Endometrial microvascular endothelial cells (primary cell): ENCODE results near the gene ACSM3. TPM values are rescaled to one million over a fixed set of nuclear protein-coding genes. Genes with fewer than 3 reads are reported as not detected.

ENCODE experiments used
- in situ Hi-C: cut with HindIII; loops from 2 replicates; pipeline ENCODE4 v1.10.0; 2017; ENCODE audit warnings: low sequenced_read_pairs, low pct_unique_long_range_greater_than_20kb; ENCODE audit errors: inconsistent ontology term
- total RNA-seq: library from RNA; depleted of rRNA; stranded (reverse); fragments of >200 nt; gene quantifications from one replicate; pipeline ENCODE4 v1.2.3, GENCODE V29; 2015; ENCODE audit errors: inconsistent ontology term

Gene ACSM3
- total RNA-seq, 1 donor from 2014 or later, result not detected

- in situ Hi-C loops, result no loop called here
Measured at GRCh38 chr16:20839504-20839903, 75.7 kb downstream of the ACSM3 start.

DNA sequence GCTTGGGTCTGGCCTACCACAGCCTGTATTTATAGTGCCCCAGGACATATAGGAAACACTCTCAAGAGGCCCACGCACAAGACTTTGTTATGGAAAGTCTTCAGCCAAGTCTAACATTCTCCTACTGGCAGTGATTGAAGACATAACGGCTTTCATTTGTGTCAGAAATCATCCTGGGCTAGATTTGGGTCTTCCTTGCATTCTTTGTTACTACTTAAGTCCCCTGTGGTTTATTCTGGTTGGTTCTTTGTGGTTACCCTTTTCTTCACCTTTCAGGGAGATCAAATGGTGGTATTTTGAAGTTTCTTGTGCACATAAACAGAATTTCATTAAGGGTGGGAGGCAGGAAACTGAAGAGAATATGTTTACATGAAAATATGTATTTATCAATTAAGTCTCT is 80.2 kb downstream of the ACSM3 start:
- in situ Hi-C loops, result no loop called here

DNA sequence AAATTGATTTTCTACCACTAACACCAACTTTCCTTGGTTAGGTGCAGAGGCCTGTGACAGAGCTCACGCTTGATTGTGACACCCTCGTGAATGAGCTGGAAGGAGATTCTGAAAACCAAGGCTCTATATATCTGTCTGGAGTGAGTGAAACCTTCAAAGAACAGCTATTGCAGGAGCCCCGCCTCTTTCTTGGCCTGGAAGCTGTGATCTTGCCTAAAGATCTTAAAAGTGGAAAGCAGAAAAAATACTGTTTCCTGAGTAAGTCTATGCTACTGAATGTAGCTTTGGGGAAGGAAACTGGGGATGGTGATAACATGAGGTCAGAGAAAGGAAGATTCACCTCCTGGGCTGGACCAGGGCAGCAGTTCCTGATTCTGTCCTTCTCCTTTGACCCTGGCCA is 80.8 kb downstream of the ACSM3 start:
- in situ Hi-C loops, result no loop called here

- in situ Hi-C loops, result no loop called here
Measured at GRCh38 chr16:20846030-20846429, 82.2 kb downstream of the ACSM3 start.

- in situ Hi-C loops, result no loop called here
Measured at GRCh38 chr16:20846551-20846950, 82.7 kb downstream of the ACSM3 start.

Other genes with a start within 250 kb of the ACSM3 start
- not detected for gene ACSM2B, start 187.6 kb upstream of the ACSM3 start, total RNA-seq
- not detected for gene ACSM1, start 66.3 kb upstream of the ACSM3 start, total RNA-seq
- gene THUMPD1, start 22.2 kb upstream of the ACSM3 start, total RNA-seq, result 20.6 TPM
- gene ERI2, start 42.5 kb downstream of the ACSM3 start, total RNA-seq, result 27.0 TPM
- gene REXO5, start 42.5 kb downstream of the ACSM3 start, total RNA-seq, result 4.4 TPM
- 37.7 TPM for gene DCUN1D3, start 136.3 kb downstream of the ACSM3 start, total RNA-seq
- 65.9 TPM for gene LYRM1, start 136.8 kb downstream of the ACSM3 start, total RNA-seq